ENCODE results near the gene PRPF6.

GRCh38 chr20:64052326-64052722, 71.4 kb downstream of the PRPF6 start:
- no peak for TF ChIP-seq CTCF (IDR thresholded peaks at IDR 0.05; ENCODE audit: low read depth, low read length, poor library complexity, severe bottlenecking)
- TF ChIP-seq EZH2phosphoT487 (IDR thresholded peaks at IDR 0.05; ENCODE audit: borderline replicate concordance, low read length) = no peak
